CD4-positive, alpha-beta T cell treated with Interleukin-15 for 4 hours (primary cell): ENCODE measurements around the gene IP6K2.
"Not testable (repeated sequence)": the region's sequence is repeated elsewhere in the genome, so short reads cannot be mapped to it uniquely, and the experiment has no call there.

Source experiments
- DNase-seq: peaks from one replicate; pipeline ENCODE4 v3.0.0-alpha.2; 2020; ENCODE audit warnings: low spot score

Gene IP6K2

DNA sequence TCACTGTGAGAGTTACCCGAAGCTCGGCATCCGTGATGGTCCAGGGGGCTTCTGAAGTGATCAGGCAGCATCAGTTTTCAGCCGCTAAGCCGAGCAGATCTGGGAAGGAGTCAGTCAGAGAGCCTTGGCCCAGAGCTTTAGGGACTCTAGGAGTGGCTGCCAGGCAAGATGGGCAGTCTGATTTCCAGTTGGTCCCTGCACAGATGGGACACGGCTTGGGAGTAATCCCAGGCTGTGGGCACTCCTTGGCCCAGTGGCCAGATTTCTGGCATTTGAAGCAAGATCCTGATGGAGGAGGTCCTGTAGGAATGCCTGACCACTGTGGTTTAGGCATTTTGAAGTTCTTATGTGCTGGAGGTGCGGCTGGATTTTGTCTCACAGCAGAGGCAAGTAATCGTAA is 10.5 kb upstream of the IP6K2 start:
- no peak for DNase-seq

DNA sequence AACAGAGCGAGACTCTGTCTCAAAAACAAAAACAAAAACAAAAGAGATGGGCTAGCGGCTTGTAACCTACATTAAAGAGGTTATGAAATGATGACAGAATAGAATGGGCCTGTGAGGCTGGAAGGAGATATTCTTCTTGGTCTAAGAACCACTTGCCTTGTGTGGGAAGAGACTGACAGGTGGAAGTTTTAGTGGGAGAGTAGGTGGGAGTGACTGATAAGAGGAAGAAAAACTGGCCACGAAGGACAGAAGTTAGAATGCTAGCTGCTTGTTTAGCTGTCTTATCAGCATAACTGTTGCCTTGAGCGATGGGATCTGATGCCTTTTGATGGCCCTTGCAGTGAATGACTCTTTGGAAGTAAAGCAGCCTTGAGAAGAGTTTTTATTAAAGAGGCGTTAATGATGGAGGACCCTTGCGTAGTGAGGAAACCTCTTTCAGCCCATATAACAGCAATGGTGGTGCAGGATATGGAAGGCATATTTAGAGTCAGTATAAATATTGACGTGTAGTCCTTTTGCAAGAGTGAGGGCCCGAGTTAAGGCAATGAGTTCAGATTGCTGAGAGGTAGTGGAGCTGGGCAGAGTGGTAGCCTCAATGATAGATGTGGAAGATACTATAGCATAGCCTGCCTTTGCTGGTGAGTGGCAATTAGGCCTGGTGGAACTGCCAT is 8.3 kb upstream of the IP6K2 start:
- not testable (repeated sequence) for DNase-seq

DNA sequence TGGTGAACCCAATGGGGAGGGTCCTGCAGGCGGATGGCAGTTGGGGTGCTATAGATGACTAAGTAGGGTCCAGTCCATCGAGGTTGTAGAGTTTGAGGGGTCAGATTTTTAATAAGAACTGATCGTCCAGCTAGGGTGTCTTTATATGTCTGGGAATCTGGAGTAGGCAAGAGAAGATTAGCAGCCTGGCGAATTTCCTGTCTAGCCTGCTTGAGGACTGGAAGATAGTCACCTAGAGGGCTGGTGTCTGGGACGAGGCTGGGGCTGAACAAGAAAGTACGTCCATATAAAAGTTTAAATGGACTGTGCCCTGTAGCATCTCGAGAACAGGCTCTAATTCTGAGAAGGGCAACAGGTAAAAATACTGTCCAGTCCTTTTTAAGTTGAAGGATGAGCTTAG is 6.7 kb upstream of the IP6K2 start:
- no peak for DNase-seq

DNA sequence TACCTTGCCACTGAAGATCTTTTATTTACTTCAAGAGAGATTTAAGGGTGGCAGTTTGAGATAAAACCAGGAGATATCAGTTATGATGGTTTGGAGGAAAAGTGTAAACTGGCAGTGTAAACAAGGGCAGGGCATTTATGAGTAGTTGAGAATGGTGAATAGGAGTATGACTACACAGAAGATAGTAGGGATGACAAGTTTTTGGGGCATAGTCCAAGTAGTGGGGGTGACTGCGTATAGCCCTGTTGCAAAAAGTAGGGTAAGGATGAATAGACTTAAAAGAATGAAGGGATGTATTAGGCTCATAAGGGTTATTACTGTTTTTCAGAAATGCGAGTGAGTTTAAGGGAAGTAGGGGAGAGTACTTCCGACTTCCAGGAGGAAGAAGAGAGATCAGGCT is 6.3 kb upstream of the IP6K2 start:
- not testable (repeated sequence) for DNase-seq

DNA sequence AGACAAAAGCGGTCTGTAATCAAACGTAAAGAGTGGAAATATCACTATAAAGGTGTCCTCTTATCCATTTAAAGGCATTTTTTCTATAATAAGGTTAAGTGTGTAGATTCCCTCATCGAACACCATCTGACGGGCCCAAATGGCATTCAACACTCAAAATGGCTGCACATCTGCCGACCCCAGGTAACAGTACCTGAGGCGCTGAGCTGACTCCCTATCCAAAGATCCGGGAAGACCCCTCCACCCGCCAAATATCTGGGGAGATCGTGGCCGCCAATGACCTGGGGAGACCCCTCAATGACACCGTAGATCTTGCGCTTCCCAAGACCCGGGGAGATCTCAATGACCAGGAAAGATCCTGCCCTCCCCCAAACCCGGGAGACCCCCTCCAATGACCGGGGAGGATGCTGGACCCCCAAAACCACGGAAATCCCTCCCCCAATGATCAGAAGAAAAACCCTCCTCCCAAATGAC is 476 bp downstream of the IP6K2 start:
- peak; percentile 18 for DNase-seq

DNA sequence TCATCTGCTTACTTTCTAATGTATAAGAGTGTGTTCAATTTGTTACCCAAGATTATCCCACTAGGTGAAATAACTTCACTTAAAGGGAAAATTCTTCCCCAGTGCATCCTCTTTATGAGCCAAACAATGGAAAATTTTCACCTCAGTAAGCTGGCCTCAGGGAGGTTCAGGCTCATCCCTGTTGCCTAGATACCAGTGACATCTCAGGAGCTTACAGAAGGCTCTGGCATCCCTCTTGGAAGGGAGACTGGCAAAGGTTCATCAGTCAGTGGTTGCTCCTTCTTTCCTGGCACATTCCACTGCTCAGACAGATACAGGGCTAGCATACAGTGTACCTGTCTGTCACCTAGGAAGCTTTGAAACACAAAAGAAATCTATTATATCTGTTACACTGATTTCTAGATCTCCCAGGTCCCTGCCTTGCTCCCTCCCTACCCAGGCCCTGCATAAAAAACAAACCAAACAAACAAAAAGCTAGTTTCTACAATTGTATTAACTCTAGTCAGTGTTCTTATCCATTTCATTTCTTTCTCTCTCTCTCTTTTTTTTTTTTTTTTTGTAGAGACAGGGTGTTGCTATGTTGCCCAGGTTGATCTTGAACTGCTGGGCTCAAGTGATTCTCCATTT is 1.7 kb downstream of the IP6K2 start:
- no peak for DNase-seq

DNA sequence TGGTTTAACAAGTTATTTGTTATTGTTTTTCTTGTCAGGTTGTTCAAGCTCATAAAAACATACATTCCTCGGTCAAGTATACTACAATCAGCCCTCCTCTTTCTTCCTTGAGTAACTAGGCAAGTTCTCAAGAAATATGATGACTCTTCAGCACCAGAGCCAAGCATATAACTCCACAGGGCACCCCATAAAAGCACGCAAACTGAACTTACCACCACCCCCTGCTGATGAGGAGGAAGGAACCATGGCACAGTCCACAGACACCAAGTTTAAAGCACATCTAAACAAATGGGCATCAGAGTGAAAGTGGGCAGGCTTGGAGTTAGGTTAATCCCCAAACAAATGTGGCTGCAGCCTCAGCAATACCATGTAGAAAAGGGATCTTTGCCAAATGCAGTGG is 5.3 kb downstream of the IP6K2 start:
- DNase-seq: no peak

DNA sequence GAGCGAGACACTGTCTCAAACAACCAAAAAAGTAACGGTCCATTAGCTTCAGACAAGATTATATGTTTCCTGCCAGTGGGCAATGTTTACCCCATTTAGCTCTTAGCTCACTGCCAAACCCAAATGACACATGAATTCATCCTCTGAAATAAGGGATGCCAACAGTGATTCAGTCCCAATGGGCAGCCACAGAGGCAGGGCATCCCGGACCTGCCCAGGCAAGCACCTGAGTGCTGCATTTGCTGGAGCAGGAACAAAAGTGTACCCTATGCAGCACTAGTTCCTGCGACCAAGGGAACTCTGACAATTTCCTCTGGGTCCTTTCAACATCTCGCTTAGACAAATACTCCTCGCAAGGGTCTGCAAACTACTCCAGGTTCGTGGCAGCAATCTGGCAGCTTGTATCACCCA is 8.0 kb downstream of the IP6K2 start:
- DNase-seq: no peak

- no peak for DNase-seq
Observed at GRCh38 chr3:48708481-48708889, 8.5 kb downstream of the IP6K2 start.

DNA sequence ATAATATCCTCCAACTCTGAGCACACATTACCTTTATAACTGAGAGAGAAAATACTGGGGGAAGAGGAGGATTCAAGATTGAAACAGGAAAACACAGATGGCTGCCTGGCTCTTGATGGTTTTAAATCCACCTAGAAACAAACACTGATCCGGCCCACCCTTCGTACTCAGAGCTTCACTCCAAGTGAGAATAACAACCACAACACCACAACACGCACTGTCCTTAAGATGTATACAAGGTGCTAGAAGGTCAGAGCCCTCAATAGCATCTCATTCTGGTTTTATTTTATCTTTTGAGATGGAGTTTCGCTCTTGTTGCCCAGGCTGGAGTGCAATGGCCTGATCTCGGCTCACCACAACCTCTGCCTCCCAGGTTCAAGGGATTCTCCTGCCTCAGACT is 9.9 kb downstream of the IP6K2 start:
- DNase-seq: no peak

GRCh38 chr3:48702320-48702920 is 14.6 kb downstream of the IP6K2 start:
- no peak for DNase-seq

GRCh38 chr3:48700731-48701405 is 16.2 kb downstream of the IP6K2 start:
- no peak for DNase-seq

GRCh38 chr3:48698891-48699290 is 18.1 kb downstream of the IP6K2 start:
- DNase-seq: no peak

GRCh38 chr3:48697952-48698351 is 19.1 kb downstream of the IP6K2 start:
- no peak for DNase-seq

DNA sequence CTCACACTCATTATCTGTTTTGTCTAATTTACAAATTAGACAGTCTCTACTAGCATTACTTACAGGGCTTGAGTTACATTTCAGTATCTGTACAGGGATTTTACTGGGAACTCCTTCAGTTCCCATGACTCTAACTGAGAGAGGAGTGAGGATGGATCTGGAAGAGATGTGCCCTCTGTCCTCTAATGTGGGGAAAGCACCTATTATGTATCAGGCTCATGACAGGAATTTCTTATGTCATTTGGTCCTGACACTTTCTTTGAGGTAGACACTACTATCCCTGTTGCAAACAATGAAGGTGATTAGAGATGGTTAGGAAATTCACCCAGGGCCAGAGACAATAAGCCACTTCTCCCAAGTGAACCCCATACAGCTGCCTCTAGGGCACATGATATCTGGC is 20.4 kb downstream of the IP6K2 start:
- DNase-seq: no peak

DNA sequence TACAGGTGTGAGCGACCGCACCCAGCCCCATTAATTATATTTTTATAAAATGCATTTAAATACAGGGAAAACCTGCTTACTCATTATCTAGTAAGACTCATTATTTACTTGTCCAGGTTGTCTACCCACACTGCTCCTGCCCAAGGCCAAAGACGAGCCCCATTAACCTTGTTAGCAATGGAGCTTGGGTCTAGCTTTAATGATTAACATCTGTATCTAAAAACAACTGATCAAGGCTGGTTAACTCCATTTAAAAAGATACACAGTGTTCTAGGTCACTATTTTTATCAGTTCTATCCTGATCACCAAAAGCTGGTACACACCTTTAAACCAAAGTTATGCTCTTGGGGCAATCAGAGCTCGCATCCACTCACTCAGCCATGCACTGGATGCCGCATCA is 20.9 kb downstream of the IP6K2 start:
- DNase-seq: no peak

DNA sequence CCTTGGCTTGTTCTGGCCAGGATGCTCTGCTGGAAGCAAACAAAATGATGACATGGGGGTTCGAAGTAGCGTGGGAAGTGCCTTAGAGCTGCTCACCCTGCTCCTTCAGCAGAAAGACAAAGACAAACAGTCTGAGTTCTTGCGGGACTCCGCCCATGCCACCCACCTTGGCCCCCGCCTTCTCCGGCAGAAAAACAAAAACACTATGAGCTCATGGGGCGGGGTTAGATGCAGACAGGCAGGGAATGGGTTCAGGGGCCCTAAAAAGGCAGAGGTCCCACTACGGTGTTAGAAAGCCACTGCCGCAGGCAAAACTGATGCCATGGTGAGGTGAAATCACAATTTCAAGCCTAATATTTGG is 21.6 kb downstream of the IP6K2 start:
- no peak for DNase-seq

DNA sequence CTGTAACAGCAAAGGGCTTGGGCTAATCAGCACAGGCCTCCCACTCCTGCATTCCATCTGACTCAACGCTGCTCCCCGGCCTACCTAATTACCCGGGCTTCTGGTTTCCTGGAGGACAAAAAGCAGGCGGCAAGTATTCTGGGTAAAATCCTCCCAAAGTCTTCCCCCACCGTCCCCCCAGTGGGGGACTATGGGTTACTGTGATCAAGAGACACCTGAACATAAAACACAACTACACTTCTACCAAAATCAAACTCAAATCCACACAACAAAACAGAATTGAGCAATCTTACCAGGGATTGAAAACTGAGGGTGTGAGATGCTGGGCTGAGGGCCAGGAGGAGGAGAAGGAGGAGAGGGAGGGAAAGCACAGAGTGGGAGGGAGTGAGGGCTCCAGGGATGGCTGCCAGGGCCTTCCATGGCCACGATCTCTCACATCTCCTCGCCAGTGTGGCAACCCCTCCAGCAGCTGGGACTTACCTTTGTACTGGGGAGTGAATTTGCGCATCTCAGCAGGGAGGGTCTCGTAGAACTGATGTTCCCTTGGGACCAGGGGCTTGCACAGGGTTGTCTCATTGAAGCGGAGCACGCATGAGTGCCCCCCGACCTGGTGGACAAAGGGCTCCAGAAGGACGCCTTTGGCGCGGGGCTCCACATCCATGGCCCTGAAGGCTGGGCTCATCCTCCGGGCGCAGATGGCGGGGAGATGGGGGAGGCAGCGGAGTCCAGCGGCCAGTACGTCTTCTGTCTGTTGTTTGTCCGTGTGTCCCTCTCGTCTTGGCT is 22.2 kb downstream of the IP6K2 start:
- DNase-seq: no peak

DNA sequence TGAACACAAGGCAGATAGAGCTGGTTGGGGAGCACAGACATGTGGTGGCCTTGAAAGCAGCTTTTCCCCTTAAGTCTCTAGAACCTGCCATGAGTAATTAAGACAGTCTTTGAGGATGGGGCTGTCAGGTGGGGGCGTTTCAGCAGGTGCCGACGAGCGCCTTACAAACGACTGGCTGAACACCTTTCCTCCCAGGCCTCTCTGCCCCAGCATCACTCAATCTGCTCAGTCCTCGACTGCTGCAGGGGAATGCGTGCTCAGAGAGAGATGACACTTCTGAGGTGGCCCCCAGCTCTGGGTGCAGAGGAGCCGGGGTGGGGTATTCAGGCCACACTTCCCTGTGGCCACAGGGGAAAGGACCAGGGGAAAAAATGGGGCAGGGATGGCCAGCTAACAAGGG is 23.2 kb downstream of the IP6K2 start:
- DNase-seq: no peak

- no peak for DNase-seq
Observed at GRCh38 chr3:48692551-48692950, 24.5 kb downstream of the IP6K2 start.

GRCh38 chr3:48690846-48691458 is 26.1 kb downstream of the IP6K2 start:
- no peak for DNase-seq

DNA sequence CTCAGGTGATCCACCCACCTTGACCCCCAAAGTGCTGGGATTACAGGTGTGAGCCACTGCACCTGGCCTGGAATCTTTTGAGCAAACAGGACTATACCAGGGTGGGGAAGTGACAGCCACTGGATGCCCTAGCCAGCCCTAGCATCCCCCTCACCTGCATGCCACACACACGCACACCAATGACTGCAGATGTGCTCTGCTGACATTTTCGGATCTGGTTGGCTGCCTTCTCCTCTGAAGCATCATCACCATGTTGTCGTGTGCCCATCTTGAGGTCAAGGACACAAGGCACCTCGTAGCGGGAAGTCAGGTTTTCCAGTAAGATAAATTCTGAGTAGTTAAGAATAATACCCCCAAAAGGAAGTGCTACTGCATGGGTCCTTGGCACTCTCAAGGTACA is 27.6 kb downstream of the IP6K2 start:
- DNase-seq: no peak
